ENCODE results near the gene DENND1A.

GRCh38 chr9:123416176-123416575 lies 513.8 kb downstream of the DENND1A start:
- TF ChIP-seq POLR2A (IDR thresholded peaks at IDR 0.05): no peak
- no peak for TF ChIP-seq CTCF (IDR thresholded peaks at IDR 0.05)
